Measurements from ENCODE around the gene NCEH1. TPM values are rescaled to one million over a fixed set of nuclear protein-coding genes. Genes with fewer than 3 reads are reported as not detected.

Gene NCEH1
- total and polyA plus RNA-seq, 2 experiments from 2014 or later = 1.8 to 4.9 TPM

DNA sequence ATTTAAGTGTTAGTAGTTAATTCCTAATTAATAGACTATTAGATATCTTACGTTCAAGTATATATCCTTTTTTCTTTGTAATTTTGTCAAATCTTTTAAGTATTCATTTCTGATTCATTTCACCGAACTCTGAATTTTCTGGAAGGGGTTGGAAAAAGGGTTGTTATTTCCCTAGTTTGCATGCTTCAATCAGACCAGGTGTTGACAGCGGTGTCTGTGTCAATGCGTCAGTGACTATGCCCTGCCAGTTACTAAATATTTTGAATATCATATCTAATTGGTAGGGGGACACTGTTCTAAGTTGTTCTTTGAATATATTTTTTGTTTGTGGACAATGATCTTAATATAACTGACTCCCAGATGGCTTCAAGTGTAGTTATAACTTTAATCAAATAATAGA, 124.9 kb downstream of the NCEH1 start (continued):
- TF ChIP-seq, protein P1, sequence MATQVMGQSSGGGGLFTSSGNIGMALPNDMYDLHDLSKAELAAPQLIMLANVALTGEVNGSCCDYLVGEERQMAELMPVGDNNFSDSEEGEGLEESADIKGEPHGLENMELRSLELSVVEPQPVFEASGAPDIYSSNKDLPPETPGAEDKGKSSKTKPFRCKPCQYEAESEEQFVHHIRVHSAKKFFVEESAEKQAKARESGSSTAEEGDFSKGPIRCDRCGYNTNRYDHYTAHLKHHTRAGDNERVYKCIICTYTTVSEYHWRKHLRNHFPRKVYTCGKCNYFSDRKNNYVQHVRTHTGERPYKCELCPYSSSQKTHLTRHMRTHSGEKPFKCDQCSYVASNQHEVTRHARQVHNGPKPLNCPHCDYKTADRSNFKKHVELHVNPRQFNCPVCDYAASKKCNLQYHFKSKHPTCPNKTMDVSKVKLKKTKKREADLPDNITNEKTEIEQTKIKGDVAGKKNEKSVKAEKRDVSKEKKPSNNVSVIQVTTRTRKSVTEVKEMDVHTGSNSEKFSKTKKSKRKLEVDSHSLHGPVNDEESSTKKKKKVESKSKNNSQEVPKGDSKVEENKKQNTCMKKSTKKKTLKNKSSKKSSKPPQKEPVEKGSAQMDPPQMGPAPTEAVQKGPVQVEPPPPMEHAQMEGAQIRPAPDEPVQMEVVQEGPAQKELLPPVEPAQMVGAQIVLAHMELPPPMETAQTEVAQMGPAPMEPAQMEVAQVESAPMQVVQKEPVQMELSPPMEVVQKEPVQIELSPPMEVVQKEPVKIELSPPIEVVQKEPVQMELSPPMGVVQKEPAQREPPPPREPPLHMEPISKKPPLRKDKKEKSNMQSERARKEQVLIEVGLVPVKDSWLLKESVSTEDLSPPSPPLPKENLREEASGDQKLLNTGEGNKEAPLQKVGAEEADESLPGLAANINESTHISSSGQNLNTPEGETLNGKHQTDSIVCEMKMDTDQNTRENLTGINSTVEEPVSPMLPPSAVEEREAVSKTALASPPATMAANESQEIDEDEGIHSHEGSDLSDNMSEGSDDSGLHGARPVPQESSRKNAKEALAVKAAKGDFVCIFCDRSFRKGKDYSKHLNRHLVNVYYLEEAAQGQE (IDR thresholded peaks at IDR 0.05; ENCODE audit: unreplicated experiment) = no peak
- no peak for TF ChIP-seq JUNB (IDR thresholded peaks at IDR 0.05; ENCODE audit: unreplicated experiment)
- no peak for TF ChIP-seq EZH2 (IDR thresholded peaks at IDR 0.05; ENCODE audit: low read depth, unreplicated experiment)
- TF ChIP-seq CREB1 (CRISPR knock-in tag; IDR thresholded peaks at IDR 0.05; ENCODE audit: low read depth) = no peak

DNA sequence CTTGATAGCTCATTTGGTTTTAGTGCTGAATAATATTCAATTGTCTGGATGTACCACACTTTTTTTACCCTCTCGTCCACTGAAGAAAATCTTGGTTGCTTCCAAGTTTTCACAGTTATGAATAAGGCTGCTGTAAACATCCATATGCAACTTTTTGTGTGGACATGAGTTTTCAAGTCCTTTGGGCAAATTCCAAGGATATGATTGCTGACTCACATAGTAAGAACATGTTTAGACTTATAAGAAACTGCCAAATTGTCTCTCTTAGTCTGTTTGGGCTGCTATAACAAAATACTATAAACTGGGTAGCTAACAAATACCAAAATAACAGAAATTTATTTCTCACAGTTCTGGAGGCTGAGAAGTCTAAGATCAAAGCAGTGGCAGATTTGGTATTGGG, 128.2 kb downstream of the NCEH1 start:
- Mint-ChIP-seq H3K27me3 (ENCODE audit: insufficient read depth, low read depth, poor library complexity) (no peaks in the 10 kb centered on the region), H3K9me3 (no peaks in the 10 kb centered on the region), H3K27ac (no peak overlapping the region), H3K36me3 (ENCODE audit: low read depth) (no peaks in the 10 kb centered on the region), H3K4me1 (no peaks in the 10 kb centered on the region), H3K4me3 (no peak overlapping the region)
- peak overlapping the region; percentile 52; the same call in 1 of the 2 replicates for H2AFZ ChIP-seq
- no peaks in the 10 kb centered on the region for H3K4me1 ChIP-seq (ENCODE audit: insufficient read depth)
- H3F3A ChIP-seq (replicated peaks; ENCODE audit: low read depth) = no peaks in the 10 kb centered on the region
- no peaks in the 10 kb centered on the region for H3K79me2 ChIP-seq (replicated peaks; ENCODE audit: insufficient read depth)
- no peak for ATAC-seq
- no peaks in the 10 kb centered on the region for H4K20me1 ChIP-seq (replicated peaks; ENCODE audit: insufficient read depth)
- no peak overlapping the region for H3K27ac ChIP-seq (ENCODE audit: low read depth)
- no peaks in the 10 kb centered on the region for H3K27me3 ChIP-seq (ENCODE audit: insufficient read depth)
- no peaks in the 10 kb centered on the region for H3K9me2 ChIP-seq (ENCODE audit: insufficient read depth)
- DNase-seq (ENCODE audit: low spot score) = no peak
- H3K36me3 ChIP-seq (ENCODE audit: insufficient read depth) = no peaks in the 10 kb centered on the region
- no peak overlapping the region for H3K4me3 ChIP-seq
- no peak overlapping the region for H3K4me2 ChIP-seq
- no peak for TF ChIP-seq EZH2 (IDR thresholded peaks at IDR 0.05; ENCODE audit: low read depth, unreplicated experiment)
- TF ChIP-seq JUNB (IDR thresholded peaks at IDR 0.05; ENCODE audit: unreplicated experiment) = no peak
- TF ChIP-seq, protein P1 (IDR thresholded peaks at IDR 0.05; ENCODE audit: unreplicated experiment) = no peak
- TF ChIP-seq ZNF331 (CRISPR knock-in tag; IDR thresholded peaks at IDR 0.05; ENCODE audit: low read depth) = no peak
- no peak for TF ChIP-seq POLR2AphosphoS5 (IDR thresholded peaks at IDR 0.05; ENCODE audit: low read depth)
- no peak for TF ChIP-seq EZH2phosphoT487 (IDR thresholded peaks at IDR 0.05; ENCODE audit: unreplicated experiment)
- TF ChIP-seq, protein P2, sequence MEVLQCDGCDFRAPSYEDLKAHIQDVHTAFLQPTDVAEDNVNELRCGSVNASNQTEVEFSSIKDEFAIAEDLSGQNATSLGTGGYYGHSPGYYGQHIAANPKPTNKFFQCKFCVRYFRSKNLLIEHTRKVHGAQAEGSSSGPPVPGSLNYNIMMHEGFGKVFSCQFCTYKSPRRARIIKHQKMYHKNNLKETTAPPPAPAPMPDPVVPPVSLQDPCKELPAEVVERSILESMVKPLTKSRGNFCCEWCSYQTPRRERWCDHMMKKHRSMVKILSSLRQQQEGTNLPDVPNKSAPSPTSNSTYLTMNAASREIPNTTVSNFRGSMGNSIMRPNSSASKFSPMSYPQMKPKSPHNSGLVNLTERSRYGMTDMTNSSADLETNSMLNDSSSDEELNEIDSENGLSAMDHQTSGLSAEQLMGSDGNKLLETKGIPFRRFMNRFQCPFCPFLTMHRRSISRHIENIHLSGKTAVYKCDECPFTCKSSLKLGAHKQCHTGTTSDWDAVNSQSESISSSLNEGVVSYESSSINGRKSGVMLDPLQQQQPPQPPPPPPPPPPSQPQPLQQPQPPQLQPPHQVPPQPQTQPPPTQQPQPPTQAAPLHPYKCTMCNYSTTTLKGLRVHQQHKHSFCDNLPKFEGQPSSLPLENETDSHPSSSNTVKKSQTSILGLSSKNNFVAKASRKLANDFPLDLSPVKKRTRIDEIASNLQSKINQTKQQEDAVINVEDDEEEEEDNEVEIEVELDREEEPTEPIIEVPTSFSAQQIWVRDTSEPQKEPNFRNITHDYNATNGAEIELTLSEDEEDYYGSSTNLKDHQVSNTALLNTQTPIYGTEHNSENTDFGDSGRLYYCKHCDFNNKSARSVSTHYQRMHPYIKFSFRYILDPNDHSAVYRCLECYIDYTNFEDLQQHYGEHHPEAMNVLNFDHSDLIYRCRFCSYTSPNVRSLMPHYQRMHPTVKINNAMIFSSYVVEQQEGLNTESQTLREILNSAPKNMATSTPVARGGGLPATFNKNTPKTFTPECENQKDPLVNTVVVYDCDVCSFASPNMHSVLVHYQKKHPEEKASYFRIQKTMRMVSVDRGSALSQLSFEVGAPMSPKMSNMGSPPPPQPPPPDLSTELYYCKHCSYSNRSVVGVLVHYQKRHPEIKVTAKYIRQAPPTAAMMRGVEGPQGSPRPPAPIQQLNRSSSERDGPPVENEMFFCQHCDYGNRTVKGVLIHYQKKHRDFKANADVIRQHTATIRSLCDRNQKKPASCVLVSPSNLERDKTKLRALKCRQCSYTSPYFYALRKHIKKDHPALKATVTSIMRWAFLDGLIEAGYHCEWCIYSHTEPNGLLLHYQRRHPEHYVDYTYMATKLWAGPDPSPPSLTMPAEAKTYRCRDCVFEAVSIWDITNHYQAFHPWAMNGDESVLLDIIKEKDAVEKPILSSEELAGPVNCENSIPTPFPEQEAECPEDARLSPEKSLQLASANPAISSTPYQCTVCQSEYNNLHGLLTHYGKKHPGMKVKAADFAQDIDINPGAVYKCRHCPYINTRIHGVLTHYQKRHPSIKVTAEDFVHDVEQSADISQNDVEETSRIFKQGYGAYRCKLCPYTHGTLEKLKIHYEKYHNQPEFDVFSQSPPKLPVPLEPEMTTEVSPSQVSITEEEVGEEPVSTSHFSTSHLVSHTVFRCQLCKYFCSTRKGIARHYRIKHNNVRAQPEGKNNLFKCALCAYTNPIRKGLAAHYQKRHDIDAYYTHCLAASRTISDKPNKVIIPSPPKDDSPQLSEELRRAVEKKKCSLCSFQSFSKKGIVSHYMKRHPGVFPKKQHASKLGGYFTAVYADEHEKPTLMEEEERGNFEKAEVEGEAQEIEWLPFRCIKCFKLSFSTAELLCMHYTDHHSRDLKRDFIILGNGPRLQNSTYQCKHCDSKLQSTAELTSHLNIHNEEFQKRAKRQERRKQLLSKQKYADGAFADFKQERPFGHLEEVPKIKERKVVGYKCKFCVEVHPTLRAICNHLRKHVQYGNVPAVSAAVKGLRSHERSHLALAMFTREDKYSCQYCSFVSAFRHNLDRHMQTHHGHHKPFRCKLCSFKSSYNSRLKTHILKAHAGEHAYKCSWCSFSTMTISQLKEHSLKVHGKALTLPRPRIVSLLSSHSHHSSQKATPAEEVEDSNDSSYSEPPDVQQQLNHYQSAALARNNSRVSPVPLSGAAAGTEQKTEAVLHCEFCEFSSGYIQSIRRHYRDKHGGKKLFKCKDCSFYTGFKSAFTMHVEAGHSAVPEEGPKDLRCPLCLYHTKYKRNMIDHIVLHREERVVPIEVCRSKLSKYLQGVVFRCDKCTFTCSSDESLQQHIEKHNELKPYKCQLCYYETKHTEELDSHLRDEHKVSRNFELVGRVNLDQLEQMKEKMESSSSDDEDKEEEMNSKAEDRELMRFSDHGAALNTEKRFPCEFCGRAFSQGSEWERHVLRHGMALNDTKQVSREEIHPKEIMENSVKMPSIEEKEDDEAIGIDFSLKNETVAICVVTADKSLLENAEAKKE (CRISPR knock-in tag; IDR thresholded peaks at IDR 0.05) = no peak
- TF ChIP-seq, protein P3, sequence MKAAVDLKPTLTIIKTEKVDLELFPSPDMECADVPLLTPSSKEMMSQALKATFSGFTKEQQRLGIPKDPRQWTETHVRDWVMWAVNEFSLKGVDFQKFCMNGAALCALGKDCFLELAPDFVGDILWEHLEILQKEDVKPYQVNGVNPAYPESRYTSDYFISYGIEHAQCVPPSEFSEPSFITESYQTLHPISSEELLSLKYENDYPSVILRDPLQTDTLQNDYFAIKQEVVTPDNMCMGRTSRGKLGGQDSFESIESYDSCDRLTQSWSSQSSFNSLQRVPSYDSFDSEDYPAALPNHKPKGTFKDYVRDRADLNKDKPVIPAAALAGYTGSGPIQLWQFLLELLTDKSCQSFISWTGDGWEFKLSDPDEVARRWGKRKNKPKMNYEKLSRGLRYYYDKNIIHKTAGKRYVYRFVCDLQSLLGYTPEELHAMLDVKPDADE (IDR thresholded peaks at IDR 0.05) = no peak
- TF ChIP-seq ZNF114 (CRISPR knock-in tag; IDR thresholded peaks at IDR 0.05) = no peak
